HG03139 (cell line): ENCODE results near the gene NOC4L.

Source experiments
- ATAC-seq: cut with Tn5 transposase; IDR thresholded peaks from one replicate; pipeline ENCODE4 v1.9.1; 2021; ENCODE audit not compliant: unreplicated experiment

NOC4L gene

GRCh38 chr12:132154941-132155770, 10.9 kb downstream of the NOC4L start:
- ATAC-seq = no peak

GRCh38 chr12:132155771-132156572, 11.7 kb downstream of the NOC4L start:
- no peak for ATAC-seq

GRCh38 chr12:132156573-132157325, 12.5 kb downstream of the NOC4L start:
- no peak for ATAC-seq

GRCh38 chr12:132157733-132158409, 13.6 kb downstream of the NOC4L start:
- no peak for ATAC-seq

GRCh38 chr12:132158677-132159554, 14.7 kb downstream of the NOC4L start:
- no peak for ATAC-seq

- no peak for ATAC-seq
These were observed 15.3 kb downstream of the NOC4L start for GRCh38 chr12:132159555-132160003.

- ATAC-seq = no peak
These were observed 15.8 kb downstream of the NOC4L start for GRCh38 chr12:132160016-132160415.

GRCh38 chr12:132160601-132161035, 16.4 kb downstream of the NOC4L start:
- no peak for ATAC-seq

- no peak for ATAC-seq
These were observed 17.0 kb downstream of the NOC4L start for GRCh38 chr12:132161036-132161781.

- ATAC-seq = no peak
These were observed 17.7 kb downstream of the NOC4L start for GRCh38 chr12:132161796-132162507.

- no peak for ATAC-seq
These were observed 18.3 kb downstream of the NOC4L start for GRCh38 chr12:132162508-132163031.

- ATAC-seq = no peak
These were observed 19.0 kb downstream of the NOC4L start for GRCh38 chr12:132163041-132163910.

GRCh38 chr12:132163911-132164288, 19.6 kb downstream of the NOC4L start:
- no peak for ATAC-seq

- no peak for ATAC-seq
These were observed 20.2 kb downstream of the NOC4L start for GRCh38 chr12:132164426-132164825.

- ATAC-seq = no peak
These were observed 21.3 kb downstream of the NOC4L start for GRCh38 chr12:132165584-132165983.

GRCh38 chr12:132166093-132166492, 21.8 kb downstream of the NOC4L start:
- no peak for ATAC-seq
